A549 (cell line): ENCODE measurements around the gene FAM53C. TPM values are rescaled to one million over a fixed set of nuclear protein-coding genes. Genes with fewer than 3 reads are reported as not detected.

Experiments used
- ATAC-seq, 2 experiments: fragments of 200-7000 bp in 1 of 2; fragments of >200 bp in 1 of 2; cut with Nextera tagmentation in 1 of 2; cut with Tn5 transposase in 1 of 2; 3 replicates each; pipeline versions ENCODE4 v1.8.0 to v1.9.1; 2018 to 2020; ENCODE audit warnings: mild to moderate bottlenecking in 1 of 2, moderate library complexity in 1 of 2
- CTCF ChIA-PET: fragments of 300-600 bp; sonication (Branson Sonifier 250); formaldehyde crosslinking; extraction: SDS; loops from one replicate; lab custom pipeline; 2021; ENCODE audit warnings: antibody characterized with exemption, inconsistent platforms; lab: Yijun Ruan, JAX
- POLR2A ChIA-PET: fragments of 350-600 bp; formaldehyde crosslinking; extraction: SDS; loops from one replicate; lab custom pipeline; 2021; ENCODE audit warnings: antibody characterized with exemption, inconsistent platforms; lab: Yijun Ruan, JAX
- DNase-seq, 2 experiments: peaks; one replicate each; pipeline versions ENCODE4 v3.0.0 to v3.0.0-alpha.2; 2011 to 2016; ENCODE audit warnings: low read depth in 1 of 2, low spot score in 1 of 2
- FAIRE-seq: peaks from 2 replicates; lab custom pipeline; 2011; peaks lifted over from hg19 to GRCh38; lab: Jason Lieb, UNC
- H3K27ac ChIP-seq, 2 experiments: fragments of >200 bp; sonication (Bioruptor Twin); formaldehyde crosslinking; 3 replicates each; pipeline ENCODE4 v1.5.1; 2016 to 2017
- H3K4me1 ChIP-seq: fragments of >200 bp; sonication (Bioruptor Twin); formaldehyde crosslinking; 3 replicates; pipeline ENCODE4 v1.6.1; 2016
- H3K4me2 ChIP-seq: fragments of >200 bp; sonication (Bioruptor Twin); formaldehyde crosslinking; 3 replicates; pipeline ENCODE4 v1.6.1; 2016
- H3K4me3 ChIP-seq: fragments of >200 bp; sonication (Bioruptor Twin); formaldehyde crosslinking; 3 replicates; pipeline ENCODE4 v1.5.1; 2016
- H3K9me3 ChIP-seq: fragments of >200 bp; sonication (Bioruptor Twin); formaldehyde crosslinking; 3 replicates; pipeline ENCODE4 v1.6.1; 2016
- BCL3 ChIP-seq: fragments of >200 bp; sonication (Bioruptor Twin); formaldehyde crosslinking; IDR thresholded peaks from 3 replicates; pipeline ENCODE4 v1.6.1; 2016
- CHD4 ChIP-seq: fragments of 200-600 bp; sonication (generic); IDR thresholded peaks from 2 replicates; pipeline ENCODE4 v1.6.1; 2016; ENCODE audit warnings: antibody characterized with exemption, mild to moderate bottlenecking, borderline replicate concordance
- EHMT2 ChIP-seq: fragments of 200-600 bp; sonication (generic); IDR thresholded peaks from 2 replicates; pipeline ENCODE4 v1.6.1; 2016; ENCODE audit warnings: antibody characterized with exemption, low read depth, mild to moderate bottlenecking, moderate library complexity
- ELK1 ChIP-seq: fragments of 150-350 bp; IDR thresholded peaks from 2 replicates; pipeline ENCODE4 v1.6.1; 2014; ENCODE audit warnings: low read depth, mild to moderate bottlenecking, low read length
- ESRRA ChIP-seq: fragments of 150-350 bp; IDR thresholded peaks from 2 replicates; pipeline ENCODE4 v1.6.1; 2014; ENCODE audit warnings: mild to moderate bottlenecking, low read length, borderline replicate concordance
- FOXS1 ChIP-seq: fragments of 250-450 bp; sonication (Bioruptor Pico); IDR thresholded peaks from 2 replicates; pipeline ENCODE4 v1.5.0; 2020; ENCODE audit warnings: mild to moderate bottlenecking, moderate library complexity
- HEYL ChIP-seq: fragments of 250-450 bp; sonication (Bioruptor Pico); IDR thresholded peaks from 2 replicates; pipeline ENCODE4 v1.8.0; 2021; ENCODE audit warnings: mild to moderate bottlenecking, moderate library complexity
- MAFK ChIP-seq: fragments of 450-650 bp; IDR thresholded peaks from 2 replicates; pipeline ENCODE4 v1.6.1; 2014; ENCODE audit not compliant: partially characterized antibody
- MYC ChIP-seq: IDR thresholded peaks from 2 replicates; pipeline ENCODE4 v1.6.1; 2012; ENCODE audit warnings: mild to moderate bottlenecking, inconsistent platforms, low read length, improper control_type of control experiment, borderline replicate concordance
- NFE2L2 ChIP-seq: fragments of 150-350 bp; conservative IDR thresholded peaks from 2 replicates; pipeline ENCODE4 v1.6.1; 2014; ENCODE audit warnings: low read length
- NPAS2 ChIP-seq: fragments of 250-450 bp; sonication (Bioruptor Pico); IDR thresholded peaks from 2 replicates; pipeline ENCODE4 v1.8.0; 2022; ENCODE audit warnings: mild to moderate bottlenecking, moderate library complexity, borderline replicate concordance
- NR3C1 ChIP-seq: fragments of >200 bp; sonication (Bioruptor Twin); formaldehyde crosslinking; IDR thresholded peaks from 3 replicates; pipeline ENCODE4 v1.6.1; 2017
- PBX3 ChIP-seq: IDR thresholded peaks from 2 replicates; pipeline ENCODE4 v1.6.1; 2012
- POLR2AphosphoS2 ChIP-seq: conservative IDR thresholded peaks from 2 replicates; pipeline ENCODE4 v1.6.1; 2012; ENCODE audit warnings: low read length, improper control_type of control experiment, inconsistent platforms
- RAD21 ChIP-seq, 2 experiments: fragments of >200 bp in 1 of 2; sonication (Bioruptor Twin) in 1 of 2; formaldehyde crosslinking in 1 of 2; IDR thresholded peaks in 1 of 2; conservative IDR thresholded peaks in 1 of 2; 2 replicates in 1 of 2; 3 replicates in 1 of 2; pipeline ENCODE4 v1.6.1; 2012 to 2018; ENCODE audit warnings: inconsistent platforms in 1 of 2
- RFX5 ChIP-seq: fragments of 450-650 bp; IDR thresholded peaks from 2 replicates; pipeline ENCODE4 v1.7.1; 2014; ENCODE audit warnings: antibody characterized with exemption, mild to moderate bottlenecking, moderate library complexity
- USF2 ChIP-seq: fragments of 450-650 bp; IDR thresholded peaks from 2 replicates; pipeline ENCODE4 v1.6.1; 2014; ENCODE audit warnings: antibody characterized with exemption
- ZFP36 ChIP-seq: fragments of 450-650 bp; IDR thresholded peaks from 2 replicates; pipeline ENCODE4 v1.6.1; 2014; ENCODE audit warnings: borderline replicate concordance; ENCODE audit not compliant: partially characterized antibody
- WGBS: methylation state at CpG from one replicate; pipeline ENCODE4 v1.1.6; 2017; ENCODE audit errors: missing lambda C conversion rate; 5-methylcytosine and 5-hydroxymethylcytosine counted together
- polyA plus RNA-seq, 4 experiments: library from polyadenylated mRNA; depleted of rRNA in 3 of 4; stranded (reverse); fragments of >200 nt; fragmentation: RNase III in 1 of 4; extraction: RNeasy Plus Mini Kit Qiagen cat#74134 plus additional on column Dnase treatment in 1 of 4; gene quantifications; 2 replicates in 3 of 4; 3 replicates in 1 of 4; pipeline ENCODE4 v1.2.3, GENCODE V29; 2011 to 2017
- TF ChIP-seq, protein P1 (sequence below): fragments of 200-600 bp; sonication (generic); IDR thresholded peaks from 2 replicates; pipeline ENCODE4 v1.6.1; 2016; ENCODE audit warnings: antibody characterized with exemption, mild to moderate bottlenecking, moderate library complexity

FAM53C gene
- polyA plus RNA-seq, 2 of the 4 experiments (the other 2 are of a cell fraction) = 24.7 to 24.9 TPM

GRCh38 chr5:138369261-138369660 is 31.2 kb downstream of the FAM53C start (continued):
- TF ChIP-seq USF2 (no peak), NFE2L2 (no peak), ELK1 (no peak), HEYL (CRISPR knock-in tag) (no peak)

- TF ChIP-seq POLR2AphosphoS2 (no peak), MAFK (no peak), RAD21 (conservative IDR thresholded peaks at IDR 0.05 in 1 of 2, IDR thresholded peaks at IDR 0.05 in 1 of 2) (no peak), ESRRA (no peak), ZFP36 (no peak), FOXS1 (CRISPR knock-in tag) (no peak), NPAS2 (CRISPR knock-in tag) (no peak), CHD4 (no peak), PBX3 (no peak), MYC (no peak), NR3C1 (no peak), BCL3 (no peak), RFX5 (no peak), EHMT2 (no peak), HEYL (CRISPR knock-in tag) (no peak)
- TF ChIP-seq, protein P1, sequence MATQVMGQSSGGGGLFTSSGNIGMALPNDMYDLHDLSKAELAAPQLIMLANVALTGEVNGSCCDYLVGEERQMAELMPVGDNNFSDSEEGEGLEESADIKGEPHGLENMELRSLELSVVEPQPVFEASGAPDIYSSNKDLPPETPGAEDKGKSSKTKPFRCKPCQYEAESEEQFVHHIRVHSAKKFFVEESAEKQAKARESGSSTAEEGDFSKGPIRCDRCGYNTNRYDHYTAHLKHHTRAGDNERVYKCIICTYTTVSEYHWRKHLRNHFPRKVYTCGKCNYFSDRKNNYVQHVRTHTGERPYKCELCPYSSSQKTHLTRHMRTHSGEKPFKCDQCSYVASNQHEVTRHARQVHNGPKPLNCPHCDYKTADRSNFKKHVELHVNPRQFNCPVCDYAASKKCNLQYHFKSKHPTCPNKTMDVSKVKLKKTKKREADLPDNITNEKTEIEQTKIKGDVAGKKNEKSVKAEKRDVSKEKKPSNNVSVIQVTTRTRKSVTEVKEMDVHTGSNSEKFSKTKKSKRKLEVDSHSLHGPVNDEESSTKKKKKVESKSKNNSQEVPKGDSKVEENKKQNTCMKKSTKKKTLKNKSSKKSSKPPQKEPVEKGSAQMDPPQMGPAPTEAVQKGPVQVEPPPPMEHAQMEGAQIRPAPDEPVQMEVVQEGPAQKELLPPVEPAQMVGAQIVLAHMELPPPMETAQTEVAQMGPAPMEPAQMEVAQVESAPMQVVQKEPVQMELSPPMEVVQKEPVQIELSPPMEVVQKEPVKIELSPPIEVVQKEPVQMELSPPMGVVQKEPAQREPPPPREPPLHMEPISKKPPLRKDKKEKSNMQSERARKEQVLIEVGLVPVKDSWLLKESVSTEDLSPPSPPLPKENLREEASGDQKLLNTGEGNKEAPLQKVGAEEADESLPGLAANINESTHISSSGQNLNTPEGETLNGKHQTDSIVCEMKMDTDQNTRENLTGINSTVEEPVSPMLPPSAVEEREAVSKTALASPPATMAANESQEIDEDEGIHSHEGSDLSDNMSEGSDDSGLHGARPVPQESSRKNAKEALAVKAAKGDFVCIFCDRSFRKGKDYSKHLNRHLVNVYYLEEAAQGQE = no peak
- Histone ChIP-seq H3K4me2 (no peak overlapping the region), H3K4me3 (no peak overlapping the region), H3K27ac (no peak overlapping the region), H3K4me1 (no peaks in the 10 kb centered on the region), H3K9me3 (no peaks in the 10 kb centered on the region)
- no peak for DNase-seq
- WGBS = 91% methylated on average over 2 of the region's 2 CpGs
- ChIA-PET CTCF (interaction anchor here (0.8 to 5.5 kb wide), 4 partner anchors 13 to 95 kb away, joined by 3 to 67 read pairs (median 5); partner anchors contain the start of gene KDM3B), POLR2A (interaction anchor here (1.1 kb wide), 1 partner anchor 15 kb away, joined by 3 read pairs; no protein-coding TSS in a partner anchor)
- no peak for ATAC-seq
- FAIRE-seq = no peak
Measured at GRCh38 chr5:138369706-138370105, 31.6 kb downstream of the FAM53C start.
